Tibial nerve (tissue), 4 donors: Measurements from ENCODE around the gene SHISA6.

Experiments
- EP300 ChIP-seq, 2 donors: sonication (generic); formaldehyde crosslinking; IDR thresholded peaks; one replicate each; pipeline ENCODE4 v1.6.1; 2017; ENCODE audit warnings: antibody characterized with exemption in 2 of 2, mild to moderate bottlenecking in 1 of 2
- POLR2A ChIP-seq, 2 donors: fragments of 450-650 bp; IDR thresholded peaks; one replicate each; pipeline ENCODE4 v1.6.1; 2017; ENCODE audit warnings: antibody characterized with exemption in 2 of 2, mild to moderate bottlenecking in 2 of 2, moderate library complexity in 2 of 2
- TF ChIP-seq, protein P1 (sequence below), 5 experiments: fragments of 200-600 bp in 3 of 5; fragments of 450-650 bp in 2 of 5; sonication (generic) in 3 of 5; IDR thresholded peaks; one replicate each; pipeline ENCODE4 v1.5.1; 2016 to 2019; ENCODE audit warnings: antibody characterized with exemption in 5 of 5, mild to moderate bottlenecking in 3 of 5, moderate library complexity in 2 of 5

GRCh38 chr17:11241611-11242226 lies 706 bp downstream of the SHISA6 start:
- TF ChIP-seq POLR2A (IDR thresholded peaks at IDR 0.05) (no peak), EP300 (IDR thresholded peaks at IDR 0.05) (no peak)
- TF ChIP-seq, protein P1, sequence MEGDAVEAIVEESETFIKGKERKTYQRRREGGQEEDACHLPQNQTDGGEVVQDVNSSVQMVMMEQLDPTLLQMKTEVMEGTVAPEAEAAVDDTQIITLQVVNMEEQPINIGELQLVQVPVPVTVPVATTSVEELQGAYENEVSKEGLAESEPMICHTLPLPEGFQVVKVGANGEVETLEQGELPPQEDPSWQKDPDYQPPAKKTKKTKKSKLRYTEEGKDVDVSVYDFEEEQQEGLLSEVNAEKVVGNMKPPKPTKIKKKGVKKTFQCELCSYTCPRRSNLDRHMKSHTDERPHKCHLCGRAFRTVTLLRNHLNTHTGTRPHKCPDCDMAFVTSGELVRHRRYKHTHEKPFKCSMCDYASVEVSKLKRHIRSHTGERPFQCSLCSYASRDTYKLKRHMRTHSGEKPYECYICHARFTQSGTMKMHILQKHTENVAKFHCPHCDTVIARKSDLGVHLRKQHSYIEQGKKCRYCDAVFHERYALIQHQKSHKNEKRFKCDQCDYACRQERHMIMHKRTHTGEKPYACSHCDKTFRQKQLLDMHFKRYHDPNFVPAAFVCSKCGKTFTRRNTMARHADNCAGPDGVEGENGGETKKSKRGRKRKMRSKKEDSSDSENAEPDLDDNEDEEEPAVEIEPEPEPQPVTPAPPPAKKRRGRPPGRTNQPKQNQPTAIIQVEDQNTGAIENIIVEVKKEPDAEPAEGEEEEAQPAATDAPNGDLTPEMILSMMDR (IDR thresholded peaks at IDR 0.05), result no peak
